Peyer's patch (tissue), 4 donors: ENCODE results near the gene CCL19. TPM values are rescaled to one million over a fixed set of nuclear protein-coding genes. Genes with fewer than 3 reads are reported as not detected.
"Not testable (repeated sequence)": the region's sequence is repeated elsewhere in the genome, so short reads cannot be mapped to it uniquely, and the experiment has no call there.

Source experiments
- DNase-seq, 3 donors: peaks; one replicate each; pipeline ENCODE4 v3.0.0-alpha.2; 2017 to 2019
- H3K27ac ChIP-seq, 4 donors: fragments of 200-600 bp; sonication (generic); one replicate each; pipeline ENCODE4 v1.5.1; 2016 to 2019
- H3K27me3 ChIP-seq, 2 donors: fragments of 200-600 bp; sonication (generic); one replicate each; pipeline ENCODE4 v1.5.1; 2019
- H3K36me3 ChIP-seq, 3 donors: fragments of 200-600 bp; sonication (generic); one replicate each; pipeline ENCODE4 v1.5.1; 2016 to 2019
- H3K4me1 ChIP-seq, 4 donors: fragments of 200-600 bp; sonication (generic); one replicate each; pipeline ENCODE4 v1.5.1; 2016 to 2019
- H3K4me3 ChIP-seq, 4 donors: fragments of 200-600 bp; sonication (generic); 1 replicate in 3 of 4; 2 replicates in 1 of 4; pipeline ENCODE4 v1.5.1; 2016 to 2019; ENCODE audit warnings: mild to moderate bottlenecking in 1 of 4
- H3K9me3 ChIP-seq, 4 donors: fragments of 200-600 bp; sonication (generic); one replicate each; pipeline ENCODE4 v1.5.1; 2016 to 2019; ENCODE audit warnings: mild to moderate bottlenecking in 1 of 4
- CTCF ChIP-seq, 6 experiments: fragments of 450-650 bp in 4 of 6; fragments of 200-600 bp in 2 of 6; sonication (generic) in 1 of 6; IDR thresholded peaks; one replicate each; pipeline ENCODE4 v1.5.1; 2017 to 2019; ENCODE audit warnings: antibody characterized with exemption in 6 of 6, mild to moderate bottlenecking in 3 of 6, moderate library complexity in 1 of 6
- POLR2A ChIP-seq, 2 donors: fragments of 450-650 bp; IDR thresholded peaks; one replicate each; pipeline ENCODE4 v1.5.1; 2017; ENCODE audit warnings: antibody characterized with exemption in 2 of 2, mild to moderate bottlenecking in 2 of 2, moderate library complexity in 2 of 2
- total RNA-seq, 4 donors: library from RNA; depleted of rRNA; stranded (reverse); fragments of >200 nt; gene quantifications; one replicate each; pipeline ENCODE4 v1.1.0, GENCODE V29; 2016

The CCL19 gene
- total RNA-seq, result not detected

- Histone ChIP-seq H3K4me3 (no peak within 1 kb of the TSS), H3K27ac (peak within 1 kb of the TSS in 1 of 4 donors; percentile 42), H3K9me3 (no peaks in the 10 kb centered on the region), H3K4me1 (peaks cover 0 to 5% (median 0%) of the 10 kb centered on the region in 4 donors), H3K36me3 (no peaks in the 10 kb centered on the region), H3K27me3 (no peaks in the 10 kb centered on the region)
- TF ChIP-seq CTCF (IDR thresholded peaks at IDR 0.05), result no peak
- TF ChIP-seq POLR2A (IDR thresholded peaks at IDR 0.05), result no peak
- no peak for DNase-seq
Observed at GRCh38 chr9:34690983-34691935, at the start of gene CCL19. CCL19 (minus strand) TSS chr9:34691276; CDS start chr9:34691139, 137 bp downstream.

- not testable (repeated sequence) for H3K36me3 ChIP-seq, H3K27me3 ChIP-seq, H3K4me3 ChIP-seq, H3K27ac ChIP-seq, H3K4me1 ChIP-seq, DNase-seq, H3K9me3 ChIP-seq
Observed at GRCh38 chr9:34740176-34740575, 49.1 kb upstream of the CCL19 start.

- H3K27ac ChIP-seq, result no peak overlapping the region
- H3K9me3 ChIP-seq, result no peaks in the 10 kb centered on the region
- no peak overlapping the region for H3K4me3 ChIP-seq
- no peaks in the 10 kb centered on the region for H3K36me3 ChIP-seq
- no peaks in the 10 kb centered on the region for H3K27me3 ChIP-seq
- no peak for DNase-seq
- no peaks in the 10 kb centered on the region for H3K4me1 ChIP-seq
- TF ChIP-seq CTCF (IDR thresholded peaks at IDR 0.05) (no peak), POLR2A (IDR thresholded peaks at IDR 0.05) (no peak)
Observed at GRCh38 chr9:34737677-34738260, 46.7 kb upstream of the CCL19 start.

GRCh38 chr9:34734720-34735119 is 43.6 kb upstream of the CCL19 start:
- H3K27me3 ChIP-seq, result no peaks in the 10 kb centered on the region
- H3K4me1 ChIP-seq, result no peaks in the 10 kb centered on the region
- DNase-seq, result no peak
- TF ChIP-seq POLR2A (IDR thresholded peaks at IDR 0.05), result no peak
- no peak for TF ChIP-seq CTCF (IDR thresholded peaks at IDR 0.05)
- no peak overlapping the region for H3K27ac ChIP-seq
- no peaks in the 10 kb centered on the region for H3K36me3 ChIP-seq
- no peak overlapping the region for H3K4me3 ChIP-seq
- H3K9me3 ChIP-seq, result no peaks in the 10 kb centered on the region

GRCh38 chr9:34732886-34733285 is 41.8 kb upstream of the CCL19 start:
- no peaks in the 10 kb centered on the region for H3K27me3 ChIP-seq
- no peaks in the 10 kb centered on the region for H3K9me3 ChIP-seq
- H3K4me3 ChIP-seq, result no peak overlapping the region

More at GRCh38 chr9:34732886-34733285, 41.8 kb upstream of the CCL19 start:
- H3K4me1 ChIP-seq, result no peaks in the 10 kb centered on the region
- no peak overlapping the region for H3K27ac ChIP-seq
- no peak for DNase-seq
- TF ChIP-seq CTCF (IDR thresholded peaks at IDR 0.05) (no peak), POLR2A (IDR thresholded peaks at IDR 0.05) (no peak)
- H3K36me3 ChIP-seq, result no peaks in the 10 kb centered on the region
